HG02981 (cell line): ENCODE results near the gene STPG1.

Experiments
- ATAC-seq: cut with Tn5 transposase; IDR thresholded peaks from one replicate; pipeline ENCODE4 v1.9.1; 2021; ENCODE audit warnings: mild to moderate bottlenecking, moderate library complexity; ENCODE audit not compliant: unreplicated experiment

Gene STPG1

GRCh38 chr1:24373710-24374109 is 39.9 kb downstream of the STPG1 start:
- no peak for ATAC-seq

GRCh38 chr1:24373044-24373443 is 40.5 kb downstream of the STPG1 start:
- ATAC-seq: no peak

- no peak for ATAC-seq
Measured at GRCh38 chr1:24369801-24370200, 43.8 kb downstream of the STPG1 start.

- ATAC-seq: no peak
Measured at GRCh38 chr1:24369199-24369598, 44.4 kb downstream of the STPG1 start.

- ATAC-seq: no peak
Measured at GRCh38 chr1:24366707-24367106, 46.9 kb downstream of the STPG1 start.

GRCh38 chr1:24364975-24365678 is 48.5 kb downstream of the STPG1 start:
- ATAC-seq: no peak

GRCh38 chr1:24364605-24364974 is 49.0 kb downstream of the STPG1 start:
- ATAC-seq: no peak

GRCh38 chr1:24363994-24364393 is 49.6 kb downstream of the STPG1 start:
- no peak for ATAC-seq

GRCh38 chr1:24362982-24363614 is 50.5 kb downstream of the STPG1 start:
- ATAC-seq: no peak

- ATAC-seq: no peak
Measured at GRCh38 chr1:24362396-24362795, 51.2 kb downstream of the STPG1 start.

GRCh38 chr1:24361811-24362210 is 51.8 kb downstream of the STPG1 start:
- ATAC-seq: no peak

- ATAC-seq: no peak
Measured at GRCh38 chr1:24360681-24361080, 52.9 kb downstream of the STPG1 start.

- no peak for ATAC-seq
Measured at GRCh38 chr1:24357038-24357437, 56.5 kb downstream of the STPG1 start.

- no peak for ATAC-seq
Measured at GRCh38 chr1:24355466-24355865, 58.1 kb downstream of the STPG1 start.

GRCh38 chr1:24353292-24353891 is 60.2 kb downstream of the STPG1 start:
- no peak for ATAC-seq

GRCh38 chr1:24351918-24352627 is 61.5 kb downstream of the STPG1 start:
- ATAC-seq: no peak

- no peak for ATAC-seq
Measured at GRCh38 chr1:24351247-24351646, 62.3 kb downstream of the STPG1 start.

- no peak for ATAC-seq
Measured at GRCh38 chr1:24349891-24350290, 63.7 kb downstream of the STPG1 start.

- ATAC-seq: no peak
Measured at GRCh38 chr1:24348196-24348595, 65.4 kb downstream of the STPG1 start.

GRCh38 chr1:24347159-24347934 is 66.2 kb downstream of the STPG1 start:
- ATAC-seq: no peak

GRCh38 chr1:24345334-24345733 is 68.2 kb downstream of the STPG1 start:
- no peak for ATAC-seq
